Measurements from ENCODE around the gene VWC2L.

VWC2L gene

DNA sequence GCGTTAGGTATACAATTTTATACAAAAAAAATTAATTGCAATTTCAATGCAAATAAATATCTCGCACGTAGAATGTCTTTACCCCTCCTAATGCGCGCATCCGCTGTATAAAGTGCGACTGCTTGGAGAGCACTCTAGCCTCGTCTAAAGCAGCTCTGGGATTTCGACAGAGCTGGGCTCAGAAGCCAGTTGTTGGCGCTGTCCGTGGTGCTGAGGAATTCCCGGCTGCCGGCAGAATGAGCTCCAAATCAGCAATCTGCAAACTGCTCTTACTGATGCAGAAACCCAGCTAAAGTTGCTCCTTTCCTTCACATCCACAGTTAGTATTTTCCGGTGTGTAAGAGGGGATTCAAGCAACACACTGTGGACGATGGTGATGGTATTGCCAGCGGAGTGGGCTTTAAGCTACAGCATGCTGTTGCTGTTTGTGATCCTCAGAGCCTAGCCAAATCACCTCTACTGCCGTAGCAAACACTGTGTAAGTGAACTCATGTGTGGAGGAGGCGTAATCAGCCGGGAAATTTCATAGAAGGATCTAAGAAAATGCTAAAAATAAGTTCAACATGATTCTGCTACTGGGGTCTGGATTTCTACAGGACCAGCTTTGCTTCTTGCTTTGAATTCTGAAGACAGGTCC lies at the start of gene VWC2L:
Gene VWC2L (plus strand): TSS at position 137 of the 637 bp plus-strand sequence. CDS start 3,140 bp downstream, outside the sequence.
- peak; percentile 28 for DNase-seq (ENCODE audit: extremely low spot score)
- ChIA-PET CTCF (no interaction called here), POLR2A (no interaction called here)
- TF ChIP-seq, protein P1, sequence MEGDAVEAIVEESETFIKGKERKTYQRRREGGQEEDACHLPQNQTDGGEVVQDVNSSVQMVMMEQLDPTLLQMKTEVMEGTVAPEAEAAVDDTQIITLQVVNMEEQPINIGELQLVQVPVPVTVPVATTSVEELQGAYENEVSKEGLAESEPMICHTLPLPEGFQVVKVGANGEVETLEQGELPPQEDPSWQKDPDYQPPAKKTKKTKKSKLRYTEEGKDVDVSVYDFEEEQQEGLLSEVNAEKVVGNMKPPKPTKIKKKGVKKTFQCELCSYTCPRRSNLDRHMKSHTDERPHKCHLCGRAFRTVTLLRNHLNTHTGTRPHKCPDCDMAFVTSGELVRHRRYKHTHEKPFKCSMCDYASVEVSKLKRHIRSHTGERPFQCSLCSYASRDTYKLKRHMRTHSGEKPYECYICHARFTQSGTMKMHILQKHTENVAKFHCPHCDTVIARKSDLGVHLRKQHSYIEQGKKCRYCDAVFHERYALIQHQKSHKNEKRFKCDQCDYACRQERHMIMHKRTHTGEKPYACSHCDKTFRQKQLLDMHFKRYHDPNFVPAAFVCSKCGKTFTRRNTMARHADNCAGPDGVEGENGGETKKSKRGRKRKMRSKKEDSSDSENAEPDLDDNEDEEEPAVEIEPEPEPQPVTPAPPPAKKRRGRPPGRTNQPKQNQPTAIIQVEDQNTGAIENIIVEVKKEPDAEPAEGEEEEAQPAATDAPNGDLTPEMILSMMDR (IDR thresholded peaks at IDR 0.05; ENCODE audit: control extremely low read depth, extremely low read depth, low read depth, missing control alignments): no peak

GRCh38 chr2:214361116-214361515 lies 49.7 kb upstream of the VWC2L start:
- ChIA-PET POLR2A (no interaction called here), CTCF (interaction anchor here (1.6 kb wide), 1 partner anchor 13 kb away, joined by 4 read pairs; no protein-coding TSS in a partner anchor)
- TF ChIP-seq, protein P1 (IDR thresholded peaks at IDR 0.05; ENCODE audit: control extremely low read depth, extremely low read depth, low read depth, missing control alignments): no peak
- DNase-seq (ENCODE audit: extremely low spot score): no peak

- CTCF ChIA-PET: no interaction called here
- TF ChIP-seq, protein P1 (IDR thresholded peaks at IDR 0.05; ENCODE audit: control extremely low read depth, extremely low read depth, low read depth, missing control alignments): no peak
- no peak for DNase-seq (ENCODE audit: extremely low spot score)
- POLR2A ChIA-PET: no interaction called here
Measured at GRCh38 chr2:214365549-214365948, 45.3 kb upstream of the VWC2L start.

DNA sequence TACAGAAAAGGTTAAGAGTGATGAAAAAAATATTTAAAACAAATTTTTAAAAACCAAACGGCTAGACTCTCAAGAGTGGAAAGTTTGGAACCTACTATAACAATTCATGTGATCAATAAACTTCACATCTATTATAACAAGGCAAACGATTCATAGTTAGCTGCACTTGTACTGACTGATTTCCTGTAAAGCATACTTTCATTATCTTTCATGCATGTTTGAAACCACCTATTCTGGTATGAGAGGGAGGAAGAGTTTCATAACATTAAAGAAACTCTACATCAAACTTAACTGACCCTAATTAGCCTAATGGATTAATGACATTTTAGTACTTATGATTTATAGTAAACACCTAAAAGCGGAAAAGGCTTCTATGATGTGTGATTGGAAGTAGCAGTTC lies 43.7 kb upstream of the VWC2L start:
- no peak for DNase-seq (ENCODE audit: extremely low spot score)
- TF ChIP-seq, protein P1 (IDR thresholded peaks at IDR 0.05; ENCODE audit: control extremely low read depth, extremely low read depth, low read depth, missing control alignments): no peak
- CTCF ChIA-PET: no interaction called here

GRCh38 chr2:214376618-214377285 lies 34.1 kb upstream of the VWC2L start:
- DNase-seq (ENCODE audit: extremely low spot score): no peak
- TF ChIP-seq, protein P1 (IDR thresholded peaks at IDR 0.05; ENCODE audit: control extremely low read depth, extremely low read depth, low read depth, missing control alignments): no peak
- CTCF ChIA-PET: no interaction called here
- POLR2A ChIA-PET: no interaction called here

More for the DNA sequence above, 43.7 kb upstream of the VWC2L start:
- POLR2A ChIA-PET: no interaction called here

DNA sequence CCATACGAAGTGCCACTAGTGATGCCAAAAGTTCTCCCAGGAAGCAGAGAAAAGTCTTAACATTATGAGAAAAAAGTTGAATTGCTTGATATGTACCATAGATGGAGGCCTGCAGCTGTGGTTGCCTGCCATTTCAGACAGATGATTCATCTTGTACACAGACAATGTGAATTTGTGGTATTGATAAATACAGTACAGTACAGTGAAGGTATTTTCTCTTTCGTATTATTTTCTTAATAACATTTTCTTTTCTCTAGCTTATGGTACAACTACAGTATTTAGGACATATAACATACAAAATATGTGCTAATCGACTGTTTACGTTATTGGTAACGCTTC lies 33.6 kb upstream of the VWC2L start:
- TF ChIP-seq, protein P1 (IDR thresholded peaks at IDR 0.05; ENCODE audit: control extremely low read depth, extremely low read depth, low read depth, missing control alignments): no peak
- no peak for DNase-seq (ENCODE audit: extremely low spot score)
- ChIA-PET POLR2A (no interaction called here), CTCF (interaction anchor here (1.6 kb wide), 1 partner anchor 15 kb away, joined by 5 read pairs; no protein-coding TSS in a partner anchor)
